Keratinocyte (primary cell): ENCODE data around the gene L3MBTL2. TPM values are rescaled to one million over a fixed set of nuclear protein-coding genes. Genes with fewer than 3 reads are reported as not detected.

Experiments
- DNase-seq: peaks from one replicate; pipeline ENCODE4 v3.0.0-alpha.2; 2011; ENCODE audit warnings: low read depth, missing footprints, low spot score
- FAIRE-seq: peaks from 2 replicates; lab custom pipeline; 2011; peaks lifted over from hg19 to GRCh38; lab: Jason Lieb, UNC
- H2AFZ ChIP-seq: 2 replicates; pipeline ENCODE4 v1.6.0; 2012; ENCODE audit warnings: low read length, control low read depth, inconsistent platforms; ENCODE audit not compliant: control insufficient read depth
- H3K27ac ChIP-seq: 2 replicates; pipeline ENCODE4 v1.5.1; 2011; ENCODE audit warnings: low read length; ENCODE audit not compliant: control insufficient read depth, insufficient read depth
- H3K27me3 ChIP-seq: 3 replicates; pipeline ENCODE4 v1.6.0; 2011; ENCODE audit warnings: low read length; ENCODE audit not compliant: control insufficient read depth, insufficient read depth; ENCODE audit errors: extremely low read depth
- H3K36me3 ChIP-seq, 2 experiments: 2 replicates in 1 of 2; 3 replicates in 1 of 2; pipeline ENCODE4 v1.5.1; 2011; ENCODE audit warnings: low read length in 2 of 2, mild to moderate bottlenecking in 1 of 2; ENCODE audit not compliant: control insufficient read depth in 2 of 2, insufficient read depth in 2 of 2; ENCODE audit errors: extremely low read depth in 1 of 2
- H3K4me1 ChIP-seq: 3 replicates; pipeline ENCODE4 v1.5.1; 2011; ENCODE audit warnings: low read length; ENCODE audit not compliant: control insufficient read depth, insufficient read depth; ENCODE audit errors: extremely low read depth
- H3K4me2 ChIP-seq: 3 replicates; pipeline ENCODE4 v1.6.0; 2011; ENCODE audit warnings: low read depth, low read length; ENCODE audit not compliant: control insufficient read depth, insufficient read depth; ENCODE audit errors: extremely low read depth
- H3K4me3 ChIP-seq, 3 experiments: fragments of 200-600 bp in 1 of 3; sonication (generic) in 1 of 3; 2 replicates in 2 of 3; 3 replicates in 1 of 3; pipeline ENCODE4 v1.5.1; 2011 to 2016; ENCODE audit warnings: low read length in 3 of 3, mild to moderate bottlenecking in 3 of 3, control low read depth in 2 of 3, inconsistent platforms in 1 of 3, low read depth in 1 of 3, mixed read lengths in 1 of 3, mixed run types in 1 of 3, moderate library complexity in 1 of 3; ENCODE audit not compliant: control insufficient read depth in 2 of 3, insufficient read depth in 2 of 3; ENCODE audit errors: extremely low read depth in 1 of 3
- H3K79me2 ChIP-seq: 2 replicates; pipeline ENCODE4 v1.6.0; 2012; ENCODE audit warnings: low read length; ENCODE audit not compliant: control insufficient read depth, insufficient read depth
- H3K9ac ChIP-seq: 3 replicates; pipeline ENCODE4 v1.6.0; 2011; ENCODE audit warnings: low read length; ENCODE audit not compliant: control insufficient read depth, insufficient read depth; ENCODE audit errors: extremely low read depth
- H3K9me1 ChIP-seq: 3 replicates; pipeline ENCODE4 v1.6.0; 2011; ENCODE audit warnings: low read length; ENCODE audit not compliant: control insufficient read depth, insufficient read depth; ENCODE audit errors: extremely low read depth
- H3K9me3 ChIP-seq: 2 replicates; pipeline ENCODE4 v1.5.1; 2012; ENCODE audit warnings: low read depth, low read length; ENCODE audit not compliant: control insufficient read depth
- H4K20me1 ChIP-seq: 3 replicates; pipeline ENCODE4 v1.6.0; 2011; ENCODE audit warnings: low read length; ENCODE audit not compliant: control insufficient read depth, insufficient read depth; ENCODE audit errors: extremely low read depth
- CTCF ChIP-seq, 3 experiments: IDR thresholded peaks in 1 of 3; conservative IDR thresholded peaks in 1 of 3; optimal IDR thresholded peaks in 1 of 3; 2 replicates in 2 of 3; 3 replicates in 1 of 3; pipeline versions ENCODE3 to v1.5.1; 2011; ENCODE audit warnings: low read length in 3 of 3, mild to moderate bottlenecking in 3 of 3, moderate library complexity in 2 of 3, control low read depth in 1 of 3, inconsistent platforms in 1 of 3; ENCODE audit not compliant: insufficient read depth in 2 of 3; ENCODE audit errors: extremely low read depth in 1 of 3
- EZH2 ChIP-seq: IDR thresholded peaks from one replicate; pipeline ENCODE4 v1.6.1; 2012; ENCODE audit warnings: inconsistent platforms, mild to moderate bottlenecking, low read length, moderate library complexity
- dilution Hi-C: fragments of 300-500 bp; cut with MboI; formaldehyde crosslinking; loops from one replicate; pipeline ENCODE4 v1.7.0; 2020; ENCODE audit warnings: low sequenced_read_pairs; ENCODE audit not compliant: extremely low pct_ligation_motif_present
- polyA plus RNA-seq, 5 experiments: library from polyadenylated mRNA; depleted of rRNA in 3 of 5; stranded (reverse) in 3 of 5; stranded (forward) in 1 of 5; unstranded in 1 of 5; fragments of >200 nt; gene quantifications; 1 replicate in 1 of 5; 2 replicates in 3 of 5; 3 replicates in 1 of 5; pipeline versions ENCODE4 v1.2.1 to v1.2.3, GENCODE V29; 2011 to 2012; ENCODE audit warnings: missing spikeins in 2 of 5, low read depth in 1 of 5, low replicate concordance in 1 of 5

Gene L3MBTL2
- polyA plus RNA-seq, 1 donor (not counting 4 experiments of a cell fraction or from before 2014, with no cell fraction given): 16.7 TPM

- FAIRE-seq (no peak), DNase-seq (no peak)
- Histone ChIP-seq H3K36me3 (peaks cover 69 to 73% of the 10 kb centered on the region in 2 experiments), H4K20me1 (peaks cover 5% of the 10 kb centered on the region), H3K9me1 (peaks cover 4% of the 10 kb centered on the region), H3K9me3 (no peaks in the 10 kb centered on the region), H3K79me2 (peaks cover 47% of the 10 kb centered on the region), H3K4me1 (no peaks in the 10 kb centered on the region), H3K4me3 (no peak overlapping the region), H2AFZ (no peak overlapping the region), H3K27ac (no peak overlapping the region), H3K4me2 (no peak overlapping the region), H3K27me3 (no peaks in the 10 kb centered on the region), H3K9ac (no peak overlapping the region)
- dilution Hi-C loops: no loop called here
- TF ChIP-seq CTCF (optimal IDR thresholded peaks at IDR 0.05 in 1 of 3, IDR thresholded peaks at IDR 0.05 in 1 of 3, conservative IDR thresholded peaks at IDR 0.05 in 1 of 3; ENCODE audit: extremely low read depth in 1 of 3, insufficient read depth in 2 of 3, low read length in 3 of 3) (no peak), EZH2 (no peak)
Measured at GRCh38 chr22:41263704-41264103, 58.6 kb downstream of the L3MBTL2 start.

GRCh38 chr22:41264408-41264941 lies 59.4 kb downstream of the L3MBTL2 start:
- H3K36me3 ChIP-seq: peaks cover 67 to 70% of the 10 kb centered on the region in 2 experiments
- no peaks in the 10 kb centered on the region for H3K4me1 ChIP-seq
- no peak overlapping the region for H2AFZ ChIP-seq
- H4K20me1 ChIP-seq: peaks cover 5% of the 10 kb centered on the region
- no peak overlapping the region for H3K9ac ChIP-seq
- H3K4me2 ChIP-seq: no peak overlapping the region
- peaks cover 4% of the 10 kb centered on the region for H3K9me1 ChIP-seq
- FAIRE-seq (no peak), DNase-seq (no peak)
- dilution Hi-C loops: no loop called here
- TF ChIP-seq EZH2 (no peak), CTCF (optimal IDR thresholded peaks at IDR 0.05 in 1 of 3, IDR thresholded peaks at IDR 0.05 in 1 of 3, conservative IDR thresholded peaks at IDR 0.05 in 1 of 3; ENCODE audit: extremely low read depth in 1 of 3, insufficient read depth in 2 of 3, low read length in 3 of 3) (no peak)
- H3K27me3 ChIP-seq: no peaks in the 10 kb centered on the region
- H3K79me2 ChIP-seq: peaks cover 50% of the 10 kb centered on the region
- H3K27ac ChIP-seq: no peak overlapping the region
- no peaks in the 10 kb centered on the region for H3K9me3 ChIP-seq
- H3K4me3 ChIP-seq: no peak overlapping the region
